ENCODE measurements around the gene ACD. TPM values are rescaled to one million over a fixed set of nuclear protein-coding genes. Genes with fewer than 3 reads are reported as not detected.

Gene ACD
- total and polyA plus RNA-seq, 9 of the 15 experiments (the other 6 are each of a cell fraction or from before 2014, with no cell fraction given) = 4.2 to 47.4 (median 19.2) TPM

- TF ChIP-seq HBP1 (CRISPR knock-in tag; IDR thresholded peaks at IDR 0.05) = no peak
- no peak for TF ChIP-seq BRF2 (IDR thresholded peaks at IDR 0.05; ENCODE audit: borderline replicate concordance, insufficient read depth, insufficient read length)
- TF ChIP-seq MCM3 (IDR thresholded peaks at IDR 0.05) = no peak
- TF ChIP-seq SMARCA5 (IDR thresholded peaks at IDR 0.05) = no peak
- TF ChIP-seq CXXC5 (CRISPR knock-in tag; IDR thresholded peaks at IDR 0.05) = peak; percentile 62
- TF ChIP-seq DDX20 (tag; IDR thresholded peaks at IDR 0.05; ENCODE audit: low read depth) = no peak
- TF ChIP-seq KHSRP (IDR thresholded peaks at IDR 0.05) = no peak
- no peak for TF ChIP-seq STAT6 (CRISPR knock-in tag; IDR thresholded peaks at IDR 0.05)
- no peak; a peak in 1 of 4 replicates for TF ChIP-seq HDAC1 (IDR thresholded peaks at IDR 0.05)
- TF ChIP-seq CCAR2 (IDR thresholded peaks at IDR 0.05; ENCODE audit: low read depth, low read length) = no peak
- no peak for TF ChIP-seq ZNF444 (CRISPR knock-in tag; IDR thresholded peaks at IDR 0.05)
- no peak for TF ChIP-seq MEF2D (tag; conservative IDR thresholded peaks at IDR 0.05; ENCODE audit: low read depth)
- no peak for TF ChIP-seq POLR2AphosphoS5 (IDR thresholded peaks at IDR 0.05; ENCODE audit: control insufficient read depth, insufficient read depth, low read depth, low read length)
- no peak for TF ChIP-seq TSHZ1 (CRISPR knock-in tag; IDR thresholded peaks at IDR 0.05)
- no peak for TF ChIP-seq TEAD2 (tag; IDR thresholded peaks at IDR 0.05)
- TF ChIP-seq, protein P1, sequence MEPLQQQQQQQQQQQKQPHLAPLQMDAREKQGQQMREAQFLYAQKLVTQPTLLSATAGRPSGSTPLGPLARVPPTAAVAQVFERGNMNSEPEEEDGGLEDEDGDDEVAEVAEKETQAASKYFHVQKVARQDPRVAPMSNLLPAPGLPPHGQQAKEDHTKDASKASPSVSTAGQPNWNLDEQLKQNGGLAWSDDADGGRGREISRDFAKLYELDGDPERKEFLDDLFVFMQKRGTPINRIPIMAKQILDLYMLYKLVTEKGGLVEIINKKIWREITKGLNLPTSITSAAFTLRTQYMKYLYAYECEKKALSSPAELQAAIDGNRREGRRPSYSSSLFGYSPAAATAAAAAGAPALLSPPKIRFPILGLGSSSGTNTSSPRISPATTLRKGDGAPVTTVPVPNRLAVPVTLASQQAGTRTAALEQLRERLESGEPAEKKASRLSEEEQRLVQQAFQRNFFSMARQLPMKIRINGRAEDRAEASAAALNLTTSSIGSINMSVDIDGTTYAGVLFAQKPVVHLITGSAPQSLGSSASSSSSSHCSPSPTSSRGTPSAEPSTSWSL (CRISPR knock-in tag; IDR thresholded peaks at IDR 0.05; ENCODE audit: borderline replicate concordance) = 0 out of 2 replicates have a peak, but pooled peaks have one; percentile 73
Observed at GRCh38 chr16:67666559-67667452, 6.7 kb upstream of the ACD start, which contains the start of the genes C16orf86 and ENKD1 (continued).

Measured in K562 (cell line).